ENCODE measurements around the gene USP3.
"Not testable (repeated sequence)": the region's sequence is repeated elsewhere in the genome, so short reads cannot be mapped to it uniquely, and the experiment has no call there.

The USP3 gene

GRCh38 chr15:63531586-63531985 lies 27.2 kb downstream of the USP3 start:
- H3K4me3 ChIP-seq (ENCODE audit: low read length), result no peak overlapping the region
- DNase-seq (ENCODE audit: low read depth), result no peak
- peak; percentile 36 for TF ChIP-seq CTCF (conservative IDR thresholded peaks at IDR 0.05; ENCODE audit: low read depth, low read length)

GRCh38 chr15:63532307-63532744 lies 27.9 kb downstream of the USP3 start:
- peak; percentile 71 for DNase-seq (ENCODE audit: low read depth)
- no peak overlapping the region for H3K4me3 ChIP-seq (ENCODE audit: low read length)
- no peak for TF ChIP-seq CTCF (conservative IDR thresholded peaks at IDR 0.05; ENCODE audit: low read depth, low read length)

GRCh38 chr15:63534888-63535287 lies 30.5 kb downstream of the USP3 start:
- not testable (repeated sequence) for H3K4me3 ChIP-seq (ENCODE audit: low read length)

GRCh38 chr15:63535689-63536088 lies 31.3 kb downstream of the USP3 start:
- DNase-seq (ENCODE audit: low read depth), result no peak
- no peak for TF ChIP-seq CTCF (conservative IDR thresholded peaks at IDR 0.05; ENCODE audit: low read depth, low read length)
- no peak overlapping the region for H3K4me3 ChIP-seq (ENCODE audit: low read length)

More at GRCh38 chr15:63534888-63535287, 30.5 kb downstream of the USP3 start:
- DNase-seq (ENCODE audit: low read depth), result not testable (repeated sequence)

- no peak for DNase-seq (ENCODE audit: low read depth)
- no peak for TF ChIP-seq CTCF (conservative IDR thresholded peaks at IDR 0.05; ENCODE audit: low read depth, low read length)
- H3K4me3 ChIP-seq (ENCODE audit: low read length), result no peak overlapping the region
Observed at GRCh38 chr15:63538876-63539275, 34.5 kb downstream of the USP3 start.

GRCh38 chr15:63539521-63539920 lies 35.1 kb downstream of the USP3 start:
- H3K4me3 ChIP-seq (ENCODE audit: low read length), result no peak overlapping the region
- no peak for TF ChIP-seq CTCF (conservative IDR thresholded peaks at IDR 0.05; ENCODE audit: low read depth, low read length)
- no peak for DNase-seq (ENCODE audit: low read depth)

GRCh38 chr15:63539998-63540397 lies 35.6 kb downstream of the USP3 start:
- no peak overlapping the region for H3K4me3 ChIP-seq (ENCODE audit: low read length)
- TF ChIP-seq CTCF (conservative IDR thresholded peaks at IDR 0.05; ENCODE audit: low read depth, low read length), result no peak
- DNase-seq (ENCODE audit: low read depth), result no peak

- no peak overlapping the region for H3K4me3 ChIP-seq (ENCODE audit: low read length)
- no peak for DNase-seq (ENCODE audit: low read depth)
- no peak for TF ChIP-seq CTCF (conservative IDR thresholded peaks at IDR 0.05; ENCODE audit: low read depth, low read length)
Observed at GRCh38 chr15:63540449-63540848, 36.1 kb downstream of the USP3 start.
